Stimulated activated naive CD8-positive, alpha-beta T cell treated with anti-CD3 and anti-CD28 coated beads, Interleukin-15, Interleukin-2, amounts not matched to agents 100 U/mL and 50 U/mL, for 24 hours (primary cell): ENCODE data around the gene CYP2A13.
A peak's percentile ranks its signal among the peaks of the same experiment; 100 is the strongest.
"Not testable (repeated sequence)": the region's sequence is repeated elsewhere in the genome, so short reads cannot be mapped to it uniquely, and the experiment has no call there.

Experiments used
- ATAC-seq: fragments of 150-1000 bp; cut with Tn5 transposase; one replicate; pipeline ENCODE4 v1.10.0; 2021
- DNase-seq: peaks from one replicate; pipeline ENCODE4 v3.0.0; 2021

The CYP2A13 gene

DNA sequence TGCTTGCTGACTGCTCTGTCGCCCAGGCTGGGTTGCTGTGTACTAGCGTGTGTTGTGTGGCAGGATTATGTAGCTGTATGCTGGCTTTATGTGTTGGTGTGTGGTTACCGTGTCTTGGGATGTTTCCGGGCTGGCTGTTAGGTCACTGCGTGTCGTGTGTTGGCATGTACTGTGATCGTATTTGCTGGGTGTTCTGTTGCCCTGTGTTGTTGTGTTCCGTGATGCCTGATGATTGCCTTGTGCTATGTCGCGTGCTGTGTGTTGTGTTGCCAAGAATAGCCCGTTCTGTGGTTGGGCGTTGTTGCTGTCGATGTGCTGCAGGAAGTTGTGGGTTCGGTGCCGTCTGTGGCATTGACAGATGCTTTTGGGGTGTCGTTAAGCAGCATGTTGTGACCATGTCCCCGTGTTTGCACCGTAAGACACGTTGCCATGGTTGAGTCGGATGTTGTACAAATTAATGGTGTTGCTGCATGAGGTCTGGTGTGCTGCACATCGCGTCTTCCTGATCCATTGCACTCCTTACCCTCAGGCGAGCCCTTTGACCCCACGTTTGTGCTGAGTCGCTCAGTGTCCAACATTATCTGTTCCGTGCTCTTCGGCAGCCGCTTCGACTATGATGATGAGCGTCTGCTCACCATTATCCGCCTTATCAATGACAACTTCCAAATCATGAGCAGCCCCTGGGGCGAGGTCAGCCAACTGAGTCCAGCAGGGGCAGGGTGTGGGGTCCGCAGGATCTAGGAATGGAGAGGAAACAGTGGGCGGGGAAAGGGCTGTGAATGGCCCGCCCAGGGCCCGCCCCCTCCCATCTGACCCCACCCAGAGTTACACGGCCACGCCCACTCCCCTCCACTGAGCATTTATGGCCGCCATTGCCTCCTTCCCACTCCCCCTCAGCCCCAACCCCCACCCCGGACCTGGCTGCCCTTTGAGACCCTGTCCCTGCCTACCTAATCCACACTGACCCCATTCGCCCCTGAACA lies 33.0 kb downstream of the CYP2A13 start:
- DNase-seq (peak; percentile 37), ATAC-seq (peak; percentile 45)

DNA sequence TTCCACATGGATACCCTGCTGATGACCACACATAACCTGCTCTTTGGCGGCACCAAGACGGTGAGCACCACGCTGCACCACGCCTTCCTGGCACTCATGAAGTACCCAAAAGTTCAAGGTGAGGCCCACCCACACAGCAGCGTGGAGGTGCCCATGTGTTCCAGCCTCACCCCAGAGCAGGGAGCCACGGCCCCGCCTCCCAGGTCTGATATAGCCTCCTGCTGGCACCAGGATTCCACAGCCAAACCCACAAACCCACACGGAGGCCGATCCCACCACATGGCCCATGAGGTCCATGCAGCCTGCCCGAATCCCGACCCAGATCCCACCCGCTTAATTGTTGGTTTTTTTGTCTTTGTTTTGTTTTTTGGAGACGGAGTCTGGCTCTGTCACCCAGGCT lies 34.6 kb downstream of the CYP2A13 start:
- not testable (repeated sequence) for ATAC-seq, DNase-seq

DNA sequence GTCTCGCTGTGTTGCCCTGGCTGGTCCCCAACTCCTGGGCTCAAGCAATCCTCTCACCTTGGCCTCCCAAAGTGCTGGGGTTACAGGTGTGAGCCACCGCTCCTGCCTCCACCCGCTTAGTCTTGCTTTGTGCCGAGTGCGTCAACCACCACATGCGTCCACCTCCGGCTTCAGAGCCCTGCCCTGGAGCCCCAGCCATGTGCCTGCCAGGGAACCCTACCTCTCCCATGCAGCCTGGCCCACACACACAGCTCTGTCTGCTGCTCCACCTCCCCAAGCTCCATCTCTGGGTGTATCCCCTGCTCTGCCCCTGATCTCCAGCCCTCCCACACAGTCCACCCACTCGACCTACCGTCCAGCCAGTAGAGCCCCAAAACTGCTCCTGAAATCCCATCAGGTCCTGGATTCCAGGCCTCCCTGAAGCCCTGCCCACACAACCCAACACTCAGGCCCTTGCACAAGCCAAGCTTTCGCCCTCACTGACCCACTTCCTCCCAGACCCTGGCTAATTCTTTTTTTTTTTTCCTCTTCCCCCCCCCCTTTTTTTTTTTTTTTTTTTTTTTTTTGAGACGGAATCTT lies 35.6 kb downstream of the CYP2A13 start:
- ATAC-seq (no peak), DNase-seq (no peak)

DNA sequence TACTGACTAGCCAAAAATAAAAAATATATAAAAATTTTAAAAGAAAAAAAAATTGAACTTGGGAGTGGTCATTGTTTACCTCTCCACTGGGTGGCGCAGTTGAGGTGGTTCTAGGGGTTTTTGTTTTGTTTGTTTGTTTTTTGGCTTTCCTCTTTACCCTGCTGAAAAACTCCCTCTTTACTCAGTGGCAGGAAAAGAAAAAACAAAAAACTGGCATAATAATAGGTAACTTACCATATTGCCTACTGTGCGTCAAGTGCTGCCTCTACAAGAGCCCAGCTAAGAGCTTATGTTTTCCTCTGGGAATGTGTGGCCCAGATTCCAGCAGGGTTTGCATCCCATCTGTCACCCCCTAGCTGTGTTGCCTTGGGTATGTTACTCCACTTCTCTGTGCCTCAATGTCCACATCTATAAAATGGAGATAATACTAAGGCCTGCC lies 38.5 kb downstream of the CYP2A13 start:
- ATAC-seq, result not testable (repeated sequence)
- peak; percentile 49 for DNase-seq

DNA sequence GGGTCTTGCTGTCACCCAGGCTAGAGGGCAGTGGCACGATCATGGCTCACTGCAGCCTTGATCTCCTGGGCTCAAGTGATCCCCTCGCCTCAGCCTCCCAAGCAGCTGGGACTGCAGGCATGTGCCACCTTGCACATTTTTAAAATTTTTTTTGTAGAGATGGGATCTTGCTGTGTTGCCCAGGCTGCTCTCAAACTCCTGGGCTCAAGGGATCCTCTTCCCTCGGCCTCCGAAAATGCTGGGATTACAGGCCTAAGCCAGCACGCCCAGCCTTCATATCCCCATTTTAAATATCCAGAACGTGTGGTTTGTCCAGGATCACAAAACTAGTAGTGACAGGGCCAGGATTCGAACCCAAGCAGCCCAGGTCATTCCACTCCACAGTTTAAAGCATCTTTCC lies 39.1 kb downstream of the CYP2A13 start:
- not testable (repeated sequence) for DNase-seq, ATAC-seq

DNA sequence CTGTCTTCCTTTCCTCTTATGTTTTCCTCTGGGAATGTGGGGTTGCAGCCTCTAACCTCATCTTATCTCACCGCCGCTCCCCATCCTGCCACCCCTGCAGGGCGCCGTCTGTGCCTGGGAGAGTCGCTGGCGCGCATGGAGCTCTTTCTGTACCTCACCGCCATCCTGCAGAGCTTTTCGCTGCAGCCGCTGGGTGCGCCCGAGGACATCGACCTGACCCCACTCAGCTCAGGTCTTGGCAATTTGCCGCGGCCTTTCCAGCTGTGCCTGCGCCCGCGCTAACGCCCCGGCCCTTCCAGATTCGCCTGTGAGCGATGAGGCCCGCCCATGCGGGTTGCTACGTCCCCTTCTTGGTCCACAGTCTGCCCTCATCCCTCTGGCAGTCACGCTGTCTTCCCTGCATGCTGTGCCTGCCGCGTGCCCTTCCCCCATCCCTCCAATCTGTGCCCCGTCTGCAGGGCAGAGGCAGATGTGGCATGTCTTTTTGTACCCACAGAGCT lies 39.6 kb downstream of the CYP2A13 start:
- DNase-seq (peak; percentile 90), ATAC-seq (peak; percentile 95)

DNA sequence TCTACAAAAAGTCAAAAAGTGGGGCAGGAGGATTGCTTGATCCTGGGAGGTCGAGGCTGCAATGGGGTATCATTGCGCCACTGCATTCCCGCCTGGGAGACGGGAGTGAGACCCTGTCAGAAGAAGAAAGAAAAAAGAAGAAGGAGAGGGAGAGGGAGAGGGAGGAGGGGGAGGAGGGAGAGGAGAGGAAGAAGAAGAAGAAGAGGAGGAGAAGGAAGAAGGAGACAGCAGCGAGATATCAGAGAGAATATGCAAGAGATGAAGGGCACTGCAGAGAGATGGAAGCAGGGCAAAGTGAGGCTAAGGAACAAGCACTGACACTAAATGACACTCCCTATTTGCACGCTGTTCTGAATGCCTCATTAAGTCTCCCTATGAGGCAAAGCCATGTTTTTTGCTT lies 40.4 kb downstream of the CYP2A13 start:
- no peak for ATAC-seq

DNA sequence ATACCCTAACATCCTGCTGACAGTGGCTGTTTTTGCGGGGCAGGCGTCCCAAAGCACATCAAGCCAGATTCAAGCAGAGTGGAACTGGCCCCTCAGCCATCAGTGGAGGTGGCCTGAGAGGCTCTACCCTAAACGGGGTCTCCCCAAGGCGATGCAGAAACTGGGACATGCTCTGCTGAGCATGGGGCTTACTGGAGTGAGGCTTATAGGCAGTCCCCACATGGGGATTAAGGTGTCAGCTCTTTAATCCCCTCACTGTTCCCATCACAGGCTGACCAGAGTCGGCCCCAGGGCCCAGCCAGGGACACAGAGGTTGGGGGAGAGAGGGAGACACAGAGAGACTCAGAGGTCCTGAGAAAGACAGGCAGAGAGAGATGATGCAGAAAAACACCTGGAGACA lies 42.9 kb downstream of the CYP2A13 start:
- ATAC-seq, result no peak

More for the DNA sequence above, 40.4 kb downstream of the CYP2A13 start:
- no peak for DNase-seq

DNA sequence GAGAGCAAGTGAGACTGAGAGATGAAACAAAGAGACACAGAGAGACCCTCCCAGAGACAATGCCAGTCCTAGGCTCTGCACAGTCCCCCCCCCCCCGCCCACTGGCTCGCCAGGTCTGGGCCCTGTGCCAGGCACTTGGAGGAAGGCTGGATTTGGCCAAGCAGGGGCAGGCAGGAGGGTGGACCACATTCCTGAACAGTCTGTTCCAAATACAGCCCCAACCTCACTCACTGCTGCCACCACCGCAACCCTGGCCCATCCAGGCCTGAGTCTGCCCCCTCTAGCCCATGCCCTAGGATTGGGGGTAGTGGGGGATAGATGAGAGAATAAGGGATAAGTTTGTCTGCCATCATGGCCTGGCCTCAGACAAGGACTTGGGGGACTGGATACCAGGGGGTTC lies 45.0 kb downstream of the CYP2A13 start:
- DNase-seq (no peak), ATAC-seq (no peak)

More for the DNA sequence above, 42.9 kb downstream of the CYP2A13 start:
- no peak for DNase-seq

DNA sequence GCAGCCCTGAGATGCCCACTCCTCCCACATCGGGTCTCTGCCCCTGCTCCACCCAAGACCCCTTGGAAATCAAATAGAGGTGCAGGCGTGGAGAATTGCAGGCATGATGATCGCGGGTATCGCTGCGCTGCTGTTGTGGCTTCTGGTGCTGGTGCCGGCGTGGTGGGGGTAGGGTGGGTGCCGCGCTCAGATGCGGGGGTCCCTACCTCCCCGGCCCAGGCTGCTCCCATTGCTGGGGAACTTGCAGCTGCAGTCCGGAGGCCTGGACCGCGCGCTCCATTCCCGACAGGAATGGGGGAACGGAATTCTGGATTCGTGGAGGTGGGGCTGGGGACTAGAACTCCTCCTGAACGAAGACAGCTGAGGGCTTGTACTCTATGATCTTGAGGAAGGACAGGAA lies 46.4 kb downstream of the CYP2A13 start:
- DNase-seq, result no peak
- no peak for ATAC-seq

DNA sequence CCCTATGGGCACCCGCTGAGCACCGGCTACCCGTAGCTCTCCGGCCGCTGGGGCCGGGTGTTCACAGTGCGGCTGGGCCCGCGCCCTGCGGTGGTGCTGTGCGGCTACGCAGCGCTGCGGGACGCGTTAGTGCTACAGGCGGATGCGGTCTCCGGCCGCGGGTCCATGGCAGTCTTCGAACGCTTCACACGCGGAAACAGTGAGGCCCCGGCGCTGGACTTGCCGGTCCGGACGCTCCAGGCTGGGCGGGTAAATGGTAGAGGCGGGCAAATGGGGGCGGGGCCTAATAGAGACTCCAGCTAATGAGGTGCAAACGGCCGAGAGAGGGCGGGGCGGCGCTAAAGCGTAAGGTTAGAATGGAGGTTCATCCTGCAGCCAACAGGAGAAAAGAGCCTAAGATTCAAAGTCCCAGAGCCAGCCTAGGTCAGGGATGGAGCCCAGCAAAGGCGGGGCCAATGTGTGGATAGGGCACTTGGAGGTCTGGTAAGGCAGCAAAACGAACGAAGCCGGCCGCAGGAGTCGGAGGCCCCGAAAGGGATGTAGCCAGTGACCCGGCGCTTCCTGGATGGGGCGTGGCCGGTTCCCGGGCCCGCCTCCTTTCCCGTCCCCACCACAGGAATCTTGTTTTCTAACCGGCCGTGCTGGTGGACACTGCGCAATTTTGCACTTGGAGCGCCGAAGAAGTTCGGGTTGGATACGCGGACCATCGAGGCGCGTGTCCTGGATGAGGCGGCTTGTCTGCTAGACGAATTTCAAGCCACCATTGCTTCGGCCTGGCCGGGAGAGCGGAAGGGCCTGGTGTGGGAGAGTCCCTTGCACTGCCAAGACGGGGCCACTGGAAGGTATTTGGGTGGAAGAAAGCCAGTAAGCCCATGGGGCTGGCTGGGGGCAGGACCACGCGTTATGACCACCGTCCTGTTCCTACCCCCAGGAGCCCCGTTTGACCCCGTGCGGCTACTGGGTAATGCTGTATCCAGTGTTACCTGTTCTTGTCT lies 47.4 kb downstream of the CYP2A13 start:
- ATAC-seq (peak; percentile 88), DNase-seq (peak; percentile 47)

DNA sequence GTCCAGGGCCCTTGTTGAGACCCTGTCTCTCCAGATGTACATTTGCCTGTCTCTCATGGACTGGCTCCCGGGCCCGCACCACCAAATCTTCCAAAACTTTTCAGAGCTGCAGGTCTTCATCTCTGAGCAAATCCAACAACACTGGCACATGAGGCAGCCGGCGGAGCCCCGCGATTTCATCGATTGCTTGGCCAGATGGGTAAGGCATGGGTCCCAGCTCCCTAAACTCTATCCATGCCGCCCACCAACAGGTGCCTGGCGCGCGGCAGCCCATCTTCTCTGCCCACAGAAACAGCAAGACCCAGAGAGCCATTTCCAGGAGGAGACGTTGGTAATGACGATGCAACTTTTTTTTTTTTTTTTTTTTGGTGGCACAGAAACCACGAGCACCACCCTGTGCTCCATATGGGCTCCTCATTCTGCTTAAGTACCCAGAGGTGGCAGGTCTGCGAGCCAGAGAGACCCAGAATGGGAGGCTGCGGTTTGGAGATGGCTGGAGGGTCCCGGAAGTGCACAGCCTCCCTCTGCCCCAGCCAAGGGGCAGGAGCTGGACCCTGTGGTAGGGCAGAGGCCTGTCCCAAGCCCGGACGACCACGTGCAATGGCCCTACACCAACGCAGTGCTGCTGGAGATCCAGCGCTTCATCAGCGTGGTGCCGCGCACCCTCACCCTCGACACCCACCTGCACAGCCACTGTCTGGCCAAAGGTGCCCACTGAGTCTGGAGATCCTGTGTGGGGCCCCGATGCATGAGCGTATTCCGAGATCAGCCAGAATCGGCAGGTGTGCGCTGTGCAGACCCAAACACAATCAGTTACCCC lies 48.6 kb downstream of the CYP2A13 start:
- DNase-seq, result no peak
- ATAC-seq, result no peak

DNA sequence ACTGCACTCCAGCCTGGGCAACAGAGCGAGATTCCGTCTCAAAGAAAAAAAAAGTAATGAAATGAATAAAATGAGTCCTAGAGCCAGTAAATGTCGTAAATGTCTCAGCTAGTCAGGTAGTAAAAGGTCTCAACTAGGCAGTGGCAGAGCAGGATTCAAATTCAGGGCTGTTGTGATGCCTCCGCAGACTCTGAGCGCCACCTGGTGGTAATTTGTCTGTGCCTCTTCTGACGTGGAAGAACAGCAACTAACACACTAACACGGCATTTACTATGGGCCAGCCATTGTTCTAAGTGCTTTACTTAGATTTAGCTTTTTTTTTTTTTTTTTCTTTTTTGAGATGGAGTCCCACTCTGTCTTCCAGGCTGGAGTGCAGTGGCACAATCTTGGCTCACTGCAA lies 56.2 kb downstream of the CYP2A13 start:
- peak; percentile 89 for DNase-seq
- ATAC-seq, result peak; percentile 88
